Measurements from ENCODE around the gene CAMKK2.
"Not testable (repeated sequence)": the region's sequence is repeated elsewhere in the genome, so short reads cannot be mapped to it uniquely, and the experiment has no call there.

Gene CAMKK2

DNA sequence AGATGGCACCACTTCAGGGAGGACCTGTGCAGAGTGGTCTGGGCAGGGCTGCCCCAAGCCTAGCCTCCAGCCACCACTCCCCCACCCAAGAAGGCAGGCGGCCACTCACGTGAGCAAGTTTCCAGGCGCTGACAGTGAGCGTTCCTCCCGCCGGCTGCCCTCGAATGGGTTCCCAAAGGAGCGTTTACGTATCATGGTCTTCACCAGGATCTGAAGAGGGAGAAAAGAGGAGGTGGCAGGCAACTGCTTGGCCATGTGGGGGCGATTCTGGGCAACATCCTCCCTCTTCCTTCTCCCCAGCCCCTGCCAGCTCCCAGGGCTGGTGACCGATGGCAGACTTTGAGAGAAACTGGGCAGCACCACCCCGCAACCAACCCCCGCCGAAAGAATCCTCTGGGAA is 51.5 kb downstream of the CAMKK2 start:
- no peak for DNase-seq

DNA sequence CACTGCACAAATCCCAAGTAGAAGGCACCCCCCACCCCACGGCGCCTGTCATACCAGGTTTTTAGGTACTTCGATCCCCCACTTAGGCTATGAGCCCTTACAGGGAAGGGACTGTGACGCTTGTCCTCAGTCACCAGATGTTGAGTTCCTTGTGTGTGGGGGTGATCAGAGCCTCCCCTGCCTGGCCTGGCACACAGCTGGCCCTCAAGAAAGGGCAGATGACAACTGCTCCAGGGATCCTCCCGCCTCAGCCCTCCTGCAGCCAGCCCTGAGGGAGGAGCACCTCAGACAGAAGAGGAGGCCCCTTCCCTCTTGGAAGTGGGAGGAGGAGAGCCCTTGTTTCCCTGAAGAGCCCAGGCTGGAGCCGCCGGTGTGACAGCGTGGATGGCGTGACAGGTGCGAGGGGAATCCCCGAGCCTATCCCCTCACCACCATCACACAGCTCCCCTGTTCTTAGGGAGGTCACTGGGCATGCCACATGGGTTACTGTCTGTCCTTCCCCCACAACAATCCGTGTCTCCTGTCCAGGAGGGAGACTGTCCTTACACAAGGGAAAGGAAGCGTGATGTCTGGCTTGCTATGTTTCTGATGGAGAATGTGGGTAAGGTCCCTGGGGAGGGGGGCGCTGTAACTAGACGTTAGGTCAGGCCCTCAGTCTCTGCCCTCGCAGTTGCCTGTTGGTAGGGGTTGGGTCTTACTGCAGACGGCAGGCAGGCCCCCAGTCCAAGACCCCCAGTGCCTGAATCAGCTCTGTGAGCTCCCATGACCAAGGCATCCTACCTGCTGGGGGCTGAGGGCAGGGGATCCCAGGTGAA is 55.1 kb downstream of the CAMKK2 start:
- DNase-seq = no peak

DNA sequence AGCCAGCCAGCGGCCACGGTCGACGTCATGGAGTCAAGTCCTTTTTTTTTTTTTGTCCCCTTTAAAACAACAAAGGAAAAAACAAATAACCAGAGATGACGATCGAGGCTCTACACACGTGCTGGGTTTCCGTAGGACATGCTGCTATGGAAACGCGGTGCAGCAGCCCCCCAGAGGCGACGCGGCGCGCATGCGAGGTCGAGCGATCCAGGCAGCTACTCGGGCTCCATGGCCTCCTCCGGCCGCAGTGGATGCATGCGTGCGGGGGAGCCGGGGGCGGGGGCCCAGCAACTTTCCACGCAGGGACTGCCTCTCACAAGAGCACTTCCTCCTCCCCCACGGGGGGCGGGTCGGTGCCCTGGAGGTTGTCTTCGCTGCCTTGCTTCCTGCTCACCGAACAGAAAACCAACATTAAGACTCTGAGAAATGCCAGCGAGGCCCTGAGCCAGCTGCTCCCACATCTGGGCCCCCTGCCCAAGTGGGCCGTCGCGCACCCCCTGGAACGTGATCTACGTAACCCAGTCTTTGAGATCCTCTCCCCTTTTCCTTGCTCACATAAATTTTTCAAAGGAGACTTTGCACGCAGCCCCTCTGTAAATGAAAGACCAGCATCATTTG is 55.9 kb downstream of the CAMKK2 start:
- DNase-seq = peak; percentile 91

DNA sequence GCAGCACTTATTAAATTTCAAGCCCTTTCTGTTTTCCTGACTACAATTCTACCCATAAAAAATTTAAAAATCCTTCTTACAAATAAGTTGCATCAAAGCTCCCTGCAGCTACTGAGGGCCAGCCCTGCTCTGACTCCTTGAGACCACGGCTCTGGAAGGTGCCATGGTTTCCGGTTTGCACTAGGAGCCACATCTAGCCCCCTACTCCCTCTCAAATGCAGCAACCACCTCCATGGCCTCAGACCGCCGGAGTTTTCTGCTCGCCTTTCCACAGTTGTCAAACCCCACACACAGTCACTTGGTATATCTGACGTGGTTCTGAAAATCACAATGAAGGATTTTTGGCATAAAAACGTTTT is 56.5 kb downstream of the CAMKK2 start:
- DNase-seq = no peak

DNA sequence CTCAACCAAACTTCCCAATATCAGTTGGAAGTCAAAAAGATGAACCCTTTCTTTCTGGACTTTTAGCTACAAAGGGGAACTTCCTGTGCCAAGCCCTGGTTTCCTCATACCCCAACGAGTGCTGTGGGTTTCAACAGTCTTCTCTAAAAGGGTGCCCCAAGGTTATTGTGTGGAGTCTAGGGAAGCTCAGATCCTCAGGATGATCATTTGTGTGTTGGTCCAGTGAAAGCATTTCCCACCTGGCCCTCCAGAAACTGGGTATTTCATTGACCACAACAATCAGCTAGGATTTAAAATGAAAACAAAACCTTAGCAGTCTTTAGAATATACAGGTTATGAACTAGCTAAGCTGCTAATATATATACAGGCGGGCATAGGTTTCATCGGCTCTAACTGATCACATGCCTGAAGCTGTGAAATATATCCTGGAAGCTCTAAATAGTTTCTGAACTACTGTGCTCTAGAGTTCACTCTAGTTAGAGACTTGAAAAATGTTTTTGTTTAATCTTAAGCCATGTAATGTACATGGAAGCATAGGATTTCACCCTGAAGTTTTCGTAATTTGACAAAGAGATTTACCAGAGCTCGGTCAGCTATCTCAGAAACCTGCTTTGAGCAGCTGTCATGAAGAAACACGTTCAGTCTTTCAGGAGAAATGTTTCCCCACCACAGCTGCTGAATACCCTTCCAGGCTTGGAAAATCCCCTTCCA is 57.0 kb downstream of the CAMKK2 start:
- DNase-seq = no peak

DNA sequence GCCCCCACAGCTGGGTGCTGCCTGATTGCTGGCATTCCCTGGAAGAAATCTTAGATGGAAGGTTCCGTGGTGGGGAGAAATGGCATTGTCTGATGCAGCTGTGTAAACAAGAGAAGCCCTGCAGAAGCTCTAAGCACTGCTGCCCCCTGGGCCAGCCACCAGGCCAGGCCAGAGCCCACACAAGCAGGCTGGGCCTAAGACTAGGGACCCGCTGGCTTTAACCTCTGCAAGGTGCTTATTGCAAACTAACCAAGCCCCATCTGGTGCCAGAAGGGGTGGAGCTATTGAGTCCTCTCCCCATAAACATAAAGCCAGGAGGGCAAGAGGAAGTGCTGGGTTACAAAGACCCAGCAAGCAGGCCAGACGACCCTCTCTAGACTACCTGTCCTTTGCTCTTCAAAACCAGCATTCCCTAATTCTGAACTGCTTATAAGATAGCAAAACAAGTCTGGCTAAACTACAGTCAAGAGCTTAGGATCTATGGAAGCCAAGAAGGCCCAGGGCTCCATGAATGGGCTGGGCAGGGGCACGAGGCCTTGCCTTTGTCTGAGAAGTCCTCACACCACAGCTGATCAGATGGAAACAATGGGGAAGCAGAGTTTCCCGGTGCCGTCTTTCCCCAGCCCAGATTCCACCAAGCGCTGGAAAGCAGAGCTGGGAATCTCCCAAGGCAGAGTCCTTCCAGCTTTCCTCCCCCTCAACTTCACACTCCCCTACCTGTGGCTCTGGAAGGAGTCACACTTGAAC is 57.7 kb downstream of the CAMKK2 start:
- no peak for DNase-seq

DNA sequence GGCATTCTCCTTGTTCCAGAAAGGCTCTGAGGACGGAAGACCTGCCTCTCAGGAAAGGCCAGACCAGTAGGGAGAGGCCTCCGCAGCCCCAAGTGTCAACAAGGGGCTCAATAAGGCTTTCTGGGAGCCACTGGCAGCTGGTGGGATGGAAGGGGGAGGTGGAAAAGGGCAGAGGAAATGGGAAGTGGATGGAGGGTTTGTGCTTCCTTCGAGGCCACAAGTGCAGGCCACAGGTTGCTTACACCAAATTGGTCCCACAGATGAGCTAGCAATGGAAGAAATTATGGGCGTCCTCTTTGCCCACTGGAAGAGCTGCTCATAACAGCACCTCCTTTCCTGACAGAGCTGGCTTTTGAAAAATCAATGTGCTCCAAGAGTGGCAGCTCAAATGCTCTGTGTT is 58.4 kb downstream of the CAMKK2 start:
- DNase-seq = no peak

DNA sequence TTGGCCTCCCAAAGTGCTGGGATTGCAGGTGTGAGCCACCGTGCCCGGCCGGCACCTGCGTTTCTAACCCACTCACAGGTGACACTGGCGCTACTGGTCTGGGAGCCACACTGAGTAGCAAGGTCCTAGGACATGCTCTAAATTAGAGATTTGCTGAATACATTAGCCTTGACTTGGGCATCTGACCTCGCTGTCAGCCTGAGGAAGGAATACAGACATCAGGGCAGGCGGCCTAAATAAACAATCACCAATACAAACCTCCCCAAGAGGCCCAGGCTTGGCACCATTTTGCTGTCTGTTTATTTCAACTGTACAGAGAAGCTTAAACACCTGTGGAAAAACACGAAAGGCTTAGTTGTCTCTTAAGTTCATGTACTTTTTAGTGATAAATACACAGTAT is 59.1 kb downstream of the CAMKK2 start:
- no peak for DNase-seq

DNA sequence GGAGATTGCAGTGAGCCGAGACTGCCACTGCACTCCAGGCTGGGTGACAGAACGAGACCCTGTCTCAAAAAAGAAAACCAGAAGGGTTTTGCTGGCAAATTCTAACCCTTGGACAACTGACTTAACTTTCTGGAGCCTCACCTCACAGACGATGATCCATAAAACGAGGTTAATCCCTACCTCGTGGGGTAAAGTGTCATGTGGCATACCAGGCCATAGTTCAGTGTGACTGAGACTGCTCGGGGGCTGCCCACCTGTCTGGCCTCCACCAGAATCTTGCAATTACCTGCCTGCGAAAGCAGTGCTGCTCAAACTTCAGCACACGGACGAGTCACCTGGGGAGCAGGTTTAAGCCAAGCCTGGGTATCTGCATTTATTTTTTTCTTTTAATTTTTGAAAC is 59.7 kb downstream of the CAMKK2 start:
- DNase-seq = no peak

DNA sequence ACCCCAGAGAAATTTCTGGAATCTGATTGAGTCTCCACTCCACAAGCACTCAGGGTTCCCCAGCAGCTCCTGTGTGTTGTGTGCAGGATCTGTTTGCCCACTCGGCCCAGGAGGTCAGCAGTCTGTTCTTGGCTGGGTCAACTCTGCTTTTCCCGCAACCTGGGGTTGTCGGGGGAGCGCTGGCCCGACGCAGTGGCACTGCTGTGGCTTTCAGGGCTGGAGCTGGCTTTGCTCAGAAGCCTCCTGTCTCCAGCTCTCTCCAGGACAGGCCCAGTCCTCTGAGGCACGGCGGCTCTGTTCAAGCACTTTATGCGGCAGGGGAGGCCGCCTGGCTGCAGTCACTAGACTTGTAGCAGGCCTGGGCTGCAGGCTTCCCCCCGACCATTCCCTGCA is 62.9 kb downstream of the CAMKK2 start:
- no peak for DNase-seq

DNA sequence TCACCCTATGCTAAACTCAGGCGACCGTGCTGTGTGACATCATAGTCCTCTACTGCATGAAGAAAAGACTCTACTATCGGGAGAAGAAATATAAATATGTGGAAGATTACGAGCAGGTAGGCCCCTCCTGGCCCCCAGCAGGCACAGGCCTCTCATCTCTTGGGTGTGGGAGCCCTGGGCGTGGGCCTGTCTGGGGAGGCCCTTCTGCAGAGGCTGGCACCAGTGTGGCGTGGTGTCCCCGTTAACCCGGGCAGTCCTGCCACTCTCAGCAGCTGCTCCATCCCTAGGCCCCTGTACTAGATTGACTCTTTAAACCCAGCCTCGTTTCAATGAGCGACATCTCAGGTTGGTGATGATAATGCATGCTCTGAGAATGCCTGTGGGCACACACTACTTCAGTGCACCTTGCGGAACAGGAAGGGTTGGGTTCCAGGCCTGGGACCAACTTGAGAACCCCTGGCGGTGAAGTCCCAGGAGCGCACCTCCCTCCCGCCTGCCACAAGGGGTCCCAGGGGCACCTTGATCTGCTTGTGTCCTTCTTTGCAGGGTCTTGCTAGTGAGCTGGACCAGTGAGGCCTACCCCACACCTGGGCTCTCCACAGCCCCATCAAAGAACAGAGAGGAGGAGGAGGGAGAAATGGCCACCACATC is 63.4 kb downstream of the CAMKK2 start:
- no peak for DNase-seq

DNA sequence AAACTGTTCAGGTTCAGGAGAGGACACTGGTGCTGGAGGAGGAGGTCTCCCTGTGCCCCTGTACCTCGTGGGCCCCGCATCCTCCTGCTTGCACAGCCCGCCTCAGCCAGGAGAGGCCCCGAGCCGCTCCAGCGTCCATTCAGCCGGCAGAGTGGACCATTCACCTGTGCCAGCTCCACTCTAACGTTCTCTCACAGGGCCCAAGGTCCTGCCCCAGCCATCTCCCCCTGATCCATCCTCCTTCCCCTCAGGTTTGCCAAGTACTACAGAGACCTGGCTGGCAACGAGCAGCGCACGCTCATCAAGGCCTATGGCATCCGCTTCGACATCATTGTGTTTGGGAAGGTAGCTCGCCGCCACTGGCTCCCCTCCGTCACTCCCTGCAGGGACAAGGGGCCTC is 64.3 kb downstream of the CAMKK2 start:
- no peak for DNase-seq

DNA sequence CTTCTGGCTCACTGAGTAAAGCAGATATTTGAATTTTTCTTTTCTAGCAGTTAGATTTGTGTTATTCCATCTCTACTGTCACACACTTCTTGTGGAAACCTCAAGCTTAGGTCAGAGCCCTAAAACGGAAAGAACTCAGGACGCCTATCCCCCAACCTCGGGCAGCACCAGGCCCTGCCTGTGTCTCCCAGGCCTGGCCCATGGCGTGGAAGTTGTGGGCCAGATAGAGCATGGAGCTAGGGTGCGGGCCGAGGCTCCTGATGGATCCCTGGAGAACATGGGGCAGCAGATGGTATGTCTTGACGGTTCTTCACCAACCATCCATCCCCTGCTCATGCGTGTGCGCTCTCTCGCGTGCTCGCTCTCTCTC is 66.0 kb downstream of the CAMKK2 start:
- DNase-seq = no peak

DNA sequence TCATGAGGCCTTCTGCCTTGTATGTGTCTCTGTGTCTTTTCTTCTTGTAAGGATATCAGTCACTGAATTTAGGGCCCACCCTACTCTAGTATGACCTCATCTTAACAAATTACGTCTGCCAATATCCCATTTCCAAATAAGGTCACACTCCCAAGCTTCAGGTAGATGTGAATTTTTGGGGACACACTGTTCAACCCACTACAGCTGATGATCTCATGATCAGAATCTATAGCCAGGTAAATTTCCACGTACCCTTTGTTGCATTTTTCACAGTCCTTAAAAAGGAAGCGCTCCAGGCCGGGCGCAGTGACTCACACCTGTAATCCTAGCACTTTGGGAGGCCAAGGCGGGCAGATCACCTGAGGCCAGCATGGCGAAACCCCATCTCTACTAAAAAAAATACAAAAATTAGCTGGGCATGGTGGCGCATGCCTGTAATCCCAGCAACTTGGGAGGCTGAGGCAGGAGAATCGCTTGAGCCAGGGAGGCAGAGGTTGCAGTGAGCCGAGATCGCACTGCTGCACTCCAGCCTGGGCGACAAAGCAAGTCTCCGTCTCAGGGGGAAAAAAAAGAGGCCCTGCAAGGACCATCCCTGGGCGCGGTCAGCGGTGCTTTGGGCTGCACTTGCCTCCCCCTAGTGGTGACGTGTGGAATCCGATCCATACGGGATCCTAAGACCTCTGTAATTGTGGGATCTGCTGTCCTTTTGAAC is 66.5 kb downstream of the CAMKK2 start:
- DNase-seq = peak; percentile 80

DNA sequence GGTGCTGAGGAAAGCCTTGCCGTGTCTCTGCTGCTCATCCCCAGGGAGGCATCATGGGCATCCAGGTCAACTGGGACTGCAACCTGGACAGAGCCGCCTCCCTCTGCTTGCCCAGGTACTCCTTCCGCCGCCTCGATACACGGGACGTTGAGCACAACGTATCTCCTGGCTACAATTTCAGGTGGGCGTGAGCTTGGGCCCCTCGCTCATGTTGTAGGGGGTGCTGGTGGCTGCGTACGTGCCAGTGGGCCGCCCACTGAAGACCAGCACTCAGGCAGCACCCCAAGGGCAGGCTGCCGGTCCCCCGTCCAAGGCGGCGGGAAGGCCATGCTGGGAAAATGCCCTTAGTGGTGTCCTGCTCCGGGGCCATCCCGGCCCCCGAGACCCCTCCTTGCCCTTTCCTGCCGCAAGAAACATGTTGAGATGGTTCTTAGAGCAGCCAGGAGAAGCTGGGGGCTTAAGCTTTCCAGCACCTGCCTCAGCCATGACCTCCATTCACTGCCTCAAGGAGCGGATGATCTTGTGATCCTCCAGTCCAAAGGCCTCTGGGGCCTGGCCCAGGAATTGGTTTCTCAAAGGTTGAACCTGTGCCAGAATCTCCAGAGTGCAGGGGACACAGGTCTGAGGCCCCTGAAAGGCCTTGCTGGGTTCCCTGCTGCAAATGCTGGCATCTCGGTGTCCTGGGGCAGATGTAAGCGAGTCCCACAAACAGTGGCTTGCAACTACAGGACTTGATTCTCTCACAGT is 67.4 kb downstream of the CAMKK2 start:
- no peak for DNase-seq

DNA sequence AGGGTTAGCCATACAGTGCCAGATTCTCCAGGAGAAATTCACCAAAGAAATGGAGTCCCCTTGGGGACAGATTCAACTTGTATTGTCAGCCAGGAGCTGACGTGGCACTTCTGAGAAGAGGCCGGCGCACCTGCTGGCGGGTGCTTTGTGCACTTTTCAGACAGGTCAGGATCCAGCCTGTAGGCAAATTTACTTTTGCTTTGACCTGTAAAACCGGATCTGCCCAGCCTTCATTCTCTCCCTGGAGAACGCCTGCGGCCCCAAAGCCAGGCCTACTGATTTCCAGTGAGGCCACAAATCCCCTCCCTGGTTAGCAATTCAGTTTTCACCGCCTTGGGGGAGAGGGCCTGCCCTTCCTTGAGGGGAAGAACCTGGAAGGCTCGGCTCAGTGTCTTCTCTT is 69.2 kb downstream of the CAMKK2 start:
- DNase-seq = no peak

DNA sequence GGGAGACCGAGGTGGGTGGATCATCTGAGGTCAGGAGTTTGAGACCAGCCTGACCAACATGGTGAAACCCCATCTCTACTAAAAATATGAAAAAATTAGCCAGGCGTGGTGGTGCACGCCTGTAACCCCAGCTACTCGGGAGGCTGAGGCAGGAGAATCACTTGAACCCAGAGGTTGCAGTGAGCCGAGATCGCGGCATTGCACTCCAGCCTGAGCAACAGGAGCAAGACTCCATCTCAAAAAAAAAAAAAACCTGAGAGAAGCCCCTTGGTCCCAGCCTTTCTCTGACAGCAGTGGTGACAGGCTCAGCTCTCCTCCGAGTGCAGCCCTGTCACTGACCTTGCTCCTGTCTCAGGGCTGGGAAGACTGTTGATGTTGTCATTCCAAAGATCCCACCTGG is 69.6 kb downstream of the CAMKK2 start:
- not testable (repeated sequence) for DNase-seq

DNA sequence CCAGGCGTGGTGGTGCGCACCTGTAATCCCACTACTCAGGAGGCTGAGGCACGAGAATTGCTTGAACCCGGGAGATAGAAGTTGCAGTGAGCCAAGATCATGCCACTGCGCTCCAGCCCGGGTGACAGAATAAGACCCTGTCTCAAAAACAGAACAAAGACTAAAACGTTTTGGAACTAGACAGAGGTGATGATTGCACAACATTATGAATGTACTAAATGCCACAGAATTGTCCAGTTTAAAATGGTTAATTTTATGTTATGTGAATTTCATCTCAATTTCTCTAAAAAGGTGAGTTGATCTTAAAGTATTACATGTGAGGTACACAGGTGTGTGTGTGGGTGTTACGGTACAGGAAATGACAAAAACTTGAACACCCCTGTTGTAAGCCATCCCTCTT is 70.1 kb downstream of the CAMKK2 start:
- no peak for DNase-seq

DNA sequence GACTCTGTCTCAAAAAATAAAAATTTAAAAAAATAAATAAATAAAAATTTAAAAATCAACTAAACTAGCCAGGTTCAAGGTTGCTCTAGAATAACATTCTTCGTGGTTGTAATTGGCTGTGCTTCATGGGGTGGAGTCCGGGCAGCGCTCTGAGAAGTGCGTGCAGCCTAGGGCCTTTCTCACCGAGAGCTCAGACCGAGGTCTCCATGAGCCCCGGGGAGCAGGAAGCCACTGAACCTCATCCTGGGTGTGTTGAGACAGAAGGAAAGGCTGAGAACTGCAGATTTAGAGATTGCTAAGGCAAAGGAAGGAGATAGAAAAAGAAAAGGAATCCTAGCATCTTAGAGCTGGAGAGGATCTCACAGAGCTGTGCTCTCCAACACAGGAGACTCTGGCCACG is 71.9 kb downstream of the CAMKK2 start:
- DNase-seq = no peak

DNA sequence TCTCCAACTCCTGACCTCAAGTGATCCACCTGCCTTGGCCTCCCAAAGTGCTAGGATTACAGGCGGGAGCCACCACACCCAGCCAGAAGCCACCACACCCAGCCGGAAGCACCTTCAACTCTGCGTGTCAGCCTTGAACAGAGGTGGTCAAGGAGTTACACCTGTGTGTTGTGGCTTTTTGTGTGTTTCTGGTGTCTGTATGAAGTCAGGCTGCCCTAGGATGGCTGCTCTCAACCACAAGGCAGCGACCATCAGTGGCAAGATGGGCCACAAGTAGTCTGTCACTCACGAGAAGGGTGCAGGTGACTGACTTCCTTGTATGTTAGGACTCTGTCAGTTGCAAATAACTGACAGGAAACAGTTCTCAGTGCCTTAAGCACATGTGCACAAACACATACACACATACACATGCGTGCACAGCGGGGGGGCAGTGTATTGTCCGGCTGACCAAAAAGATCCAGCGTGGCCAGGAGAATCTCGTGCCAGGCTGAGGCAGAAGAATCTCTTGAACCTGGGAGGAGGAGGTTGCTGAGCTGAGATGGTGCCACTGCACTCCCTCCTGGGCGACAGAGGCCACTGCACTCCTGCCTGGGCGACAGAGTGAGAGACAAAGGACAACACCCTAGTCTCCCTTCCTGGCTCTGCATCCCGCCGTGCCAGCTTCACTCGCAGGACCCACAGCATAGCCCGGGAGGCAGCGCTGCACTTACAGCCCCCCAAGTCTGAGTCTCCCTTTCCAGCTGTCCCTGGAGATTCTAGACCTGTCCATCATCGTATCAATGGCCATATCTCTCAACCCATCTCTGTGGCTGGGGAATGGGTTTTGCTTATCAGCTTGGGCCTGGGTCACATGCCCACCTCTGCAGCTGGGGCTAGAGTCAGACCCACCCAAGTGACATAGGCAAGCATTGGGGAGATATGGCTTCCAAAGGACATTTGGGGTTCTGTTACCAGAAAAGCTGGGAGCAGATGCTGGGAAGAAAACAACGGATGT is 72.9 kb downstream of the CAMKK2 start:
- peak; percentile 70 for DNase-seq
